ENCODE results near the gene ITGB3. TPM values are rescaled to one million over a fixed set of nuclear protein-coding genes. Genes with fewer than 3 reads are reported as not detected.

ITGB3 gene
- total RNA-seq, 3 donors from 2014 or later: 3.9 to 58.4 (median 6.8) TPM

GRCh38 chr17:47254403-47254943, 846 bp downstream of the ITGB3 start:
- ATAC-seq: no peak
- TF ChIP-seq CTCF (IDR thresholded peaks at IDR 0.05): no peak
- Histone ChIP-seq H3K4me1 (ENCODE audit: low read depth) (peaks cover 11% of the 10 kb centered on the region), H3K9me3 (no peaks in the 10 kb centered on the region), H3K36me3 (ENCODE audit: low read depth) (no peaks in the 10 kb centered on the region), H3K4me3 (peak overlapping the region; percentile 36)
- no peak for DNase-seq
- intact Hi-C loops (cut with DNase I, micrococcal nuclease): no loop called here

- peaks cover 11% of the 10 kb centered on the region for H3K4me1 ChIP-seq (ENCODE audit: low read depth)
- no peak for TF ChIP-seq CTCF (IDR thresholded peaks at IDR 0.05)
- no peaks in the 10 kb centered on the region for H3K36me3 ChIP-seq (ENCODE audit: low read depth)
- H3K9me3 ChIP-seq: no peaks in the 10 kb centered on the region
- DNase-seq (no peak), ATAC-seq (no peak)
- intact Hi-C loops (cut with DNase I, micrococcal nuclease): no loop called here
- no peak overlapping the region for H3K4me3 ChIP-seq
These were observed 4.2 kb downstream of the ITGB3 start for GRCh38 chr17:47257651-47258339.

- no peaks in the 10 kb centered on the region for H3K9me3 ChIP-seq
- no peaks in the 10 kb centered on the region for H3K36me3 ChIP-seq (ENCODE audit: low read depth)
- peaks cover 2% of the 10 kb centered on the region for H3K4me1 ChIP-seq (ENCODE audit: low read depth)
- TF ChIP-seq CTCF (IDR thresholded peaks at IDR 0.05): no peak
- no peak for DNase-seq
- intact Hi-C loops (cut with DNase I, micrococcal nuclease): no loop called here
- no peak for ATAC-seq
- no peak overlapping the region for H3K4me3 ChIP-seq
These were observed 9.0 kb downstream of the ITGB3 start for GRCh38 chr17:47262586-47262985.

- no peaks in the 10 kb centered on the region for H3K36me3 ChIP-seq (ENCODE audit: low read depth)
- H3K9me3 ChIP-seq: no peaks in the 10 kb centered on the region
- H3K4me3 ChIP-seq: no peak overlapping the region
- TF ChIP-seq CTCF (IDR thresholded peaks at IDR 0.05): no peak
- H3K4me1 ChIP-seq (ENCODE audit: low read depth): peaks cover 14% of the 10 kb centered on the region
- DNase-seq (no peak), ATAC-seq (no peak)
- intact Hi-C loops (cut with DNase I, micrococcal nuclease): no loop called here
These were observed 10.5 kb downstream of the ITGB3 start for GRCh38 chr17:47264166-47264565.

- intact Hi-C loops (cut with DNase I, micrococcal nuclease): no loop called here
- Histone ChIP-seq H3K36me3 (ENCODE audit: low read depth) (no peaks in the 10 kb centered on the region), H3K4me1 (ENCODE audit: low read depth) (peaks cover 16% of the 10 kb centered on the region), H3K4me3 (no peak overlapping the region), H3K9me3 (no peaks in the 10 kb centered on the region)
- DNase-seq (no peak), ATAC-seq (peak; percentile 81)
- no peak for TF ChIP-seq CTCF (IDR thresholded peaks at IDR 0.05)
These were observed 12.4 kb downstream of the ITGB3 start for GRCh38 chr17:47265983-47266541.
